ENCODE data around the gene CCL27. TPM values are rescaled to one million over a fixed set of nuclear protein-coding genes. Genes with fewer than 3 reads are reported as not detected.
A peak's percentile ranks its signal among the peaks of the same experiment; 100 is the strongest.

The CCL27 gene
- total RNA-seq: not detected

- Histone ChIP-seq H3K4me3 (ENCODE audit: low read length in 3 of 3) (no peak within 1 kb of the TSS), H3K27ac (ENCODE audit: low read depth, low read length) (no peak within 1 kb of the TSS), H3K9me3 (ENCODE audit: control insufficient read depth in 3 of 3, low read length in 3 of 3) (no peaks in the 10 kb centered on the region), H3K36me3 (ENCODE audit: control insufficient read depth in 3 of 3, insufficient read depth in 3 of 3, low read length in 3 of 3) (peaks cover 18 to 35% (median 22%) of the 10 kb centered on the region in 3 donors), H3K27me3 (ENCODE audit: control insufficient read depth in 3 of 3, insufficient read depth in 3 of 3, low read length in 3 of 3) (no peaks in the 10 kb centered on the region), H3K9ac (ENCODE audit: low read depth in 1 of 3, low read length in 3 of 3) (no peak within 1 kb of the TSS), H3K4me1 (ENCODE audit: control insufficient read depth in 3 of 3, insufficient read depth in 3 of 3, low read length in 3 of 3) (peaks cover 7 to 25% (median 17%) of the 10 kb centered on the region in 3 donors)
These were observed at the start of gene CCL27 for GRCh38 chr9:34662526-34663302. Gene CCL27 (minus strand): TSS chr9:34662657. CDS start chr9:34662633, 24 bp downstream.

- Histone ChIP-seq H3K4me3 (ENCODE audit: low read length in 3 of 3) (no peak overlapping the region), H3K27me3 (ENCODE audit: control insufficient read depth in 3 of 3, insufficient read depth in 3 of 3, low read length in 3 of 3) (no peaks in the 10 kb centered on the region), H3K36me3 (ENCODE audit: control insufficient read depth in 3 of 3, insufficient read depth in 3 of 3, low read length in 3 of 3) (no peaks in the 10 kb centered on the region), H3K27ac (ENCODE audit: low read depth, low read length) (no peak overlapping the region), H3K4me1 (ENCODE audit: control insufficient read depth in 3 of 3, insufficient read depth in 3 of 3, low read length in 3 of 3) (peaks cover 0 to 4% (median 0%) of the 10 kb centered on the region in 3 donors), H3K9ac (ENCODE audit: low read depth in 1 of 3, low read length in 3 of 3) (no peak overlapping the region), H3K9me3 (ENCODE audit: control insufficient read depth in 3 of 3, low read length in 3 of 3) (no peaks in the 10 kb centered on the region)
These were observed 49.7 kb upstream of the CCL27 start for GRCh38 chr9:34712140-34712539.

GRCh38 chr9:34710023-34710422, 47.6 kb upstream of the CCL27 start, which contains the start of gene CCL21:
Gene CCL21 (minus strand): TSS chr9:34710136. CDS start chr9:34710066, 70 bp downstream.
- no peak within 1 kb of the TSS for H3K4me3 ChIP-seq (ENCODE audit: low read length in 3 of 3)
- no peak within 1 kb of the TSS for H3K9ac ChIP-seq (ENCODE audit: low read depth in 1 of 3, low read length in 3 of 3)
- H3K36me3 ChIP-seq (ENCODE audit: control insufficient read depth in 3 of 3, insufficient read depth in 3 of 3, low read length in 3 of 3): no peaks in the 10 kb centered on the region
- H3K4me1 ChIP-seq (ENCODE audit: control insufficient read depth in 3 of 3, insufficient read depth in 3 of 3, low read length in 3 of 3): peaks cover 0 to 4% (median 0%) of the 10 kb centered on the region in 3 donors
- H3K9me3 ChIP-seq (ENCODE audit: control insufficient read depth in 3 of 3, low read length in 3 of 3): no peaks in the 10 kb centered on the region
- no peak within 1 kb of the TSS for H3K27ac ChIP-seq (ENCODE audit: low read depth, low read length)
- no peaks in the 10 kb centered on the region for H3K27me3 ChIP-seq (ENCODE audit: control insufficient read depth in 3 of 3, insufficient read depth in 3 of 3, low read length in 3 of 3)

- peaks cover 0 to 2% (median 0%) of the 10 kb centered on the region in 3 donors for H3K4me1 ChIP-seq (ENCODE audit: control insufficient read depth in 3 of 3, insufficient read depth in 3 of 3, low read length in 3 of 3)
- no peak overlapping the region for H3K9ac ChIP-seq (ENCODE audit: low read depth in 1 of 3, low read length in 3 of 3)
- no peak overlapping the region for H3K27ac ChIP-seq (ENCODE audit: low read depth, low read length)
- no peak overlapping the region for H3K4me3 ChIP-seq (ENCODE audit: low read length in 3 of 3)
- no peaks in the 10 kb centered on the region for H3K27me3 ChIP-seq (ENCODE audit: control insufficient read depth in 3 of 3, insufficient read depth in 3 of 3, low read length in 3 of 3)
- no peaks in the 10 kb centered on the region for H3K36me3 ChIP-seq (ENCODE audit: control insufficient read depth in 3 of 3, insufficient read depth in 3 of 3, low read length in 3 of 3)
- H3K9me3 ChIP-seq (ENCODE audit: control insufficient read depth in 3 of 3, low read length in 3 of 3): no peaks in the 10 kb centered on the region
These were observed 46.9 kb upstream of the CCL27 start for GRCh38 chr9:34709196-34709978.

GRCh38 chr9:34707130-34707529, 44.7 kb upstream of the CCL27 start:
- H3K4me3 ChIP-seq (ENCODE audit: low read length in 3 of 3): no peak overlapping the region
- no peak overlapping the region for H3K9ac ChIP-seq (ENCODE audit: low read depth in 1 of 3, low read length in 3 of 3)
- no peaks in the 10 kb centered on the region for H3K27me3 ChIP-seq (ENCODE audit: control insufficient read depth in 3 of 3, insufficient read depth in 3 of 3, low read length in 3 of 3)
- no peaks in the 10 kb centered on the region for H3K4me1 ChIP-seq (ENCODE audit: control insufficient read depth in 3 of 3, insufficient read depth in 3 of 3, low read length in 3 of 3)
- H3K9me3 ChIP-seq (ENCODE audit: control insufficient read depth in 3 of 3, low read length in 3 of 3): no peaks in the 10 kb centered on the region
- H3K27ac ChIP-seq (ENCODE audit: low read depth, low read length): no peak overlapping the region
- H3K36me3 ChIP-seq (ENCODE audit: control insufficient read depth in 3 of 3, insufficient read depth in 3 of 3, low read length in 3 of 3): no peaks in the 10 kb centered on the region

GRCh38 chr9:34701769-34702736, 39.6 kb upstream of the CCL27 start:
- Histone ChIP-seq H3K27ac (ENCODE audit: low read depth, low read length) (peak overlapping the region; percentile 54), H3K36me3 (ENCODE audit: control insufficient read depth in 3 of 3, insufficient read depth in 3 of 3, low read length in 3 of 3) (no peaks in the 10 kb centered on the region), H3K9ac (ENCODE audit: low read depth in 1 of 3, low read length in 3 of 3) (peak overlapping the region; percentile 59 to 72 (median 67)), H3K27me3 (ENCODE audit: control insufficient read depth in 3 of 3, insufficient read depth in 3 of 3, low read length in 3 of 3) (no peaks in the 10 kb centered on the region), H3K9me3 (ENCODE audit: control insufficient read depth in 3 of 3, low read length in 3 of 3) (no peaks in the 10 kb centered on the region), H3K4me1 (ENCODE audit: control insufficient read depth in 3 of 3, insufficient read depth in 3 of 3, low read length in 3 of 3) (peaks cover 3 to 9% (median 6%) of the 10 kb centered on the region in 3 donors), H3K4me3 (ENCODE audit: low read length in 3 of 3) (peak overlapping the region; percentile 56 to 83 (median 81))

GRCh38 chr9:34701023-34701768, 38.7 kb upstream of the CCL27 start:
- Histone ChIP-seq H3K27me3 (ENCODE audit: control insufficient read depth in 3 of 3, insufficient read depth in 3 of 3, low read length in 3 of 3) (no peaks in the 10 kb centered on the region), H3K9ac (ENCODE audit: low read depth in 1 of 3, low read length in 3 of 3) (peak overlapping the region in 2 of 3 donors; percentile 67 to 72), H3K4me1 (ENCODE audit: control insufficient read depth in 3 of 3, insufficient read depth in 3 of 3, low read length in 3 of 3) (peaks cover 3 to 9% (median 6%) of the 10 kb centered on the region in 3 donors), H3K4me3 (ENCODE audit: low read length in 3 of 3) (peak overlapping the region; percentile 56 to 83 (median 81)), H3K9me3 (ENCODE audit: control insufficient read depth in 3 of 3, low read length in 3 of 3) (no peaks in the 10 kb centered on the region), H3K27ac (ENCODE audit: low read depth, low read length) (peak overlapping the region; percentile 54), H3K36me3 (ENCODE audit: control insufficient read depth in 3 of 3, insufficient read depth in 3 of 3, low read length in 3 of 3) (no peaks in the 10 kb centered on the region)

- H3K9ac ChIP-seq (ENCODE audit: low read depth in 1 of 3, low read length in 3 of 3): no peak overlapping the region
- H3K36me3 ChIP-seq (ENCODE audit: control insufficient read depth in 3 of 3, insufficient read depth in 3 of 3, low read length in 3 of 3): no peaks in the 10 kb centered on the region
- no peaks in the 10 kb centered on the region for H3K27me3 ChIP-seq (ENCODE audit: control insufficient read depth in 3 of 3, insufficient read depth in 3 of 3, low read length in 3 of 3)
- H3K9me3 ChIP-seq (ENCODE audit: control insufficient read depth in 3 of 3, low read length in 3 of 3): no peaks in the 10 kb centered on the region
- no peak overlapping the region for H3K27ac ChIP-seq (ENCODE audit: low read depth, low read length)
- peaks cover 0 to 8% (median 4%) of the 10 kb centered on the region in 3 donors for H3K4me1 ChIP-seq (ENCODE audit: control insufficient read depth in 3 of 3, insufficient read depth in 3 of 3, low read length in 3 of 3)
- H3K4me3 ChIP-seq (ENCODE audit: low read length in 3 of 3): no peak overlapping the region
These were observed 32.4 kb upstream of the CCL27 start for GRCh38 chr9:34694811-34695210.

GRCh38 chr9:34693560-34693959, 31.1 kb upstream of the CCL27 start:
- Histone ChIP-seq H3K27ac (ENCODE audit: low read depth, low read length) (no peak overlapping the region), H3K9ac (ENCODE audit: low read depth in 1 of 3, low read length in 3 of 3) (no peak overlapping the region), H3K4me1 (ENCODE audit: control insufficient read depth in 3 of 3, insufficient read depth in 3 of 3, low read length in 3 of 3) (peaks cover 0 to 8% (median 4%) of the 10 kb centered on the region in 3 donors), H3K36me3 (ENCODE audit: control insufficient read depth in 3 of 3, insufficient read depth in 3 of 3, low read length in 3 of 3) (no peaks in the 10 kb centered on the region), H3K9me3 (ENCODE audit: control insufficient read depth in 3 of 3, low read length in 3 of 3) (no peaks in the 10 kb centered on the region), H3K27me3 (ENCODE audit: control insufficient read depth in 3 of 3, insufficient read depth in 3 of 3, low read length in 3 of 3) (no peaks in the 10 kb centered on the region), H3K4me3 (ENCODE audit: low read length in 3 of 3) (no peak overlapping the region)

All from skeletal muscle tissue (tissue), 4 donors.